Thyroid gland (tissue), 4 donors: ENCODE measurements around the gene DIP2A.

ENCODE experiments used
- CTCF ChIP-seq, 6 experiments: fragments of 200-600 bp in 3 of 6; fragments of 450-650 bp in 3 of 6; sonication (generic) in 3 of 6; IDR thresholded peaks; one replicate each; pipeline ENCODE4 v1.5.1; 2016 to 2019; ENCODE audit warnings: antibody characterized with exemption in 6 of 6, mild to moderate bottlenecking in 2 of 6, inconsistent platforms in 1 of 6, moderate library complexity in 1 of 6
- POLR2A ChIP-seq, 2 donors: fragments of 450-650 bp; IDR thresholded peaks; one replicate each; pipeline ENCODE4 v1.6.1; 2017; ENCODE audit warnings: antibody characterized with exemption in 2 of 2, mild to moderate bottlenecking in 2 of 2, moderate library complexity in 1 of 2

DNA sequence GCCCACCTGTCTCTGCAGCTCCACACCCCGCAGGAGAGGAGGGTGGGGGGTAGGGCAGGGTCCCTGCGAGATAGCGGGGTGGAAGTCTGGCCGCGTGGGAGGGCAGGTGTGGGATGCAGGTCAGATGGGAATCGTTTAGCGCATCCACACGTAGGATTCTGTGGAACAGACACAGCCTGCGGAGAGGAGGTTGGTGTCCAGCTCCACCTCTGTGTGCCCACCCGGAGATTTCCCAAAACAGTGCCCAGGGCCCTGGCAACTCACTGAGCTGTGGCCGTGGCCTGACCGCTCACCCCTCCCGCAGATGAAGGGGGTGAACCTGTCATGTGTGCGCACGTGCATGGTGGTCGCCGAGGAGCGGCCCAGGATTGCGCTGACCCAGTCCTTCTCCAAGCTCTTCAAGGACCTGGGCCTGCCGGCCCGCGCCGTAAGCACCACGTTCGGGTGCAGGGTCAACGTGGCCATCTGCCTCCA lies 99.3 kb downstream of the DIP2A start:
- no peak for TF ChIP-seq CTCF (IDR thresholded peaks at IDR 0.05)
- TF ChIP-seq POLR2A (IDR thresholded peaks at IDR 0.05): no peak
